ENCODE results near the gene MDGA2.

- TF ChIP-seq CTCF (conservative IDR thresholded peaks at IDR 0.05; ENCODE audit: low read depth, low read length) (no peak), POLR2A (IDR thresholded peaks at IDR 0.05; ENCODE audit: low read depth, low read length) (no peak), SMC3 (IDR thresholded peaks at IDR 0.05; ENCODE audit: low read depth, low read length) (no peak), MXI1 (IDR thresholded peaks at IDR 0.05; ENCODE audit: borderline replicate concordance, low read depth, low read length) (no peak), RFX5 (IDR thresholded peaks at IDR 0.05; ENCODE audit: low read depth, low read length) (no peak), MAFK (IDR thresholded peaks at IDR 0.05; ENCODE audit: low read depth, low read length) (no peak), RAD21 (IDR thresholded peaks at IDR 0.05; ENCODE audit: low read length) (no peak), CEBPB (IDR thresholded peaks at IDR 0.05; ENCODE audit: low read depth, low read length) (no peak), BHLHE40 (IDR thresholded peaks at IDR 0.05; ENCODE audit: low read depth, low read length) (no peak), USF2 (IDR thresholded peaks at IDR 0.05; ENCODE audit: low read depth, low read length) (no peak), RCOR1 (IDR thresholded peaks at IDR 0.05; ENCODE audit: insufficient replicate concordance, low read length) (no peak), MAZ (IDR thresholded peaks at IDR 0.05; ENCODE audit: borderline replicate concordance, low read depth, low read length) (no peak), CHD1 (IDR thresholded peaks at IDR 0.05; ENCODE audit: low read depth, low read length) (no peak), FOS (IDR thresholded peaks at IDR 0.05; ENCODE audit: low read depth, low read length) (no peak)
These were observed 508.0 kb downstream of the MDGA2 start for GRCh38 chr14:47167402-47167801.

Measured in IMR-90 (cell line).